Astrocyte of the hippocampus (primary cell): Measurements from ENCODE around the gene ABCF3.

Experiments used
- DNase-seq: peaks from one replicate; pipeline ENCODE4 v3.0.0; 2011; ENCODE audit warnings: low read depth, low spot score

ABCF3 gene

GRCh38 chr3:184186902-184187207 is 856 bp downstream of the ABCF3 start:
- DNase-seq = no peak

- no peak for DNase-seq
These were observed 2.1 kb downstream of the ABCF3 start for GRCh38 chr3:184188080-184188479.

GRCh38 chr3:184189421-184189820 is 3.4 kb downstream of the ABCF3 start:
- no peak for DNase-seq

GRCh38 chr3:184192889-184193288 is 6.9 kb downstream of the ABCF3 start:
- no peak for DNase-seq

GRCh38 chr3:184193991-184194539 is 8.1 kb downstream of the ABCF3 start:
- no peak for DNase-seq

GRCh38 chr3:184196536-184196935 is 10.5 kb downstream of the ABCF3 start:
- DNase-seq = no peak

GRCh38 chr3:184198509-184198908 is 12.5 kb downstream of the ABCF3 start:
- DNase-seq = no peak

- no peak for DNase-seq
These were observed 14.8 kb downstream of the ABCF3 start for GRCh38 chr3:184200825-184201224.

GRCh38 chr3:184203526-184203925 is 17.5 kb downstream of the ABCF3 start:
- DNase-seq = no peak

- DNase-seq = no peak
These were observed 23.3 kb downstream of the ABCF3 start for GRCh38 chr3:184209146-184209923.

- no peak for DNase-seq
These were observed 25.3 kb downstream of the ABCF3 start for GRCh38 chr3:184211297-184211696.

GRCh38 chr3:184211718-184212117 is 25.7 kb downstream of the ABCF3 start:
- no peak for DNase-seq

GRCh38 chr3:184218814-184219213 is 32.8 kb downstream of the ABCF3 start:
- DNase-seq = no peak

GRCh38 chr3:184222521-184222920 is 36.5 kb downstream of the ABCF3 start:
- DNase-seq = no peak

GRCh38 chr3:184223946-184224345 is 37.9 kb downstream of the ABCF3 start:
- no peak for DNase-seq

GRCh38 chr3:184227481-184227935 is 41.5 kb downstream of the ABCF3 start:
- DNase-seq = peak; percentile 21

- no peak for DNase-seq
These were observed 42.6 kb downstream of the ABCF3 start for GRCh38 chr3:184228376-184229137.

- peak; percentile 78 for DNase-seq
These were observed 43.5 kb downstream of the ABCF3 start, which contains the start of gene VWA5B2 for GRCh38 chr3:184229394-184230080. Gene VWA5B2 (plus strand): TSS chr3:184229585. CDS start chr3:184230529, 944 bp downstream.

GRCh38 chr3:184230081-184230602 is 44.1 kb downstream of the ABCF3 start:
- peak; percentile 20 for DNase-seq

- DNase-seq = peak; percentile 16
These were observed 44.9 kb downstream of the ABCF3 start for GRCh38 chr3:184230603-184231528.

- peak; percentile 80 for DNase-seq
These were observed 45.7 kb downstream of the ABCF3 start for GRCh38 chr3:184231671-184232070.
